Vagina (tissue), 2 donors: ENCODE data around the gene POLG2.
"Not testable (repeated sequence)": the region's sequence is repeated elsewhere in the genome, so short reads cannot be mapped to it uniquely, and the experiment has no call there.

Experiments used
- CTCF ChIP-seq, 3 experiments: fragments of 450-650 bp in 2 of 3; fragments of 200-600 bp in 1 of 3; sonication (generic) in 1 of 3; IDR thresholded peaks; one replicate each; pipeline ENCODE4 v1.5.1; 2017 to 2019; ENCODE audit warnings: antibody characterized with exemption in 3 of 3, mild to moderate bottlenecking in 2 of 3, moderate library complexity in 2 of 3
- POLR2A ChIP-seq, 2 donors: fragments of 450-650 bp; IDR thresholded peaks; one replicate each; pipeline ENCODE4 v1.6.1; 2017; ENCODE audit warnings: antibody characterized with exemption in 2 of 2, mild to moderate bottlenecking in 2 of 2, moderate library complexity in 2 of 2
- POLR2AphosphoS5 ChIP-seq, 2 donors: sonication (generic); formaldehyde crosslinking; IDR thresholded peaks; one replicate each; pipeline ENCODE4 v1.9.0; 2017; ENCODE audit warnings: antibody characterized with exemption in 2 of 2, mild to moderate bottlenecking in 2 of 2, low read depth in 1 of 2; ENCODE audit not compliant: insufficient read depth in 1 of 2

GRCh38 chr17:64495300-64495699, 1.6 kb downstream of the POLG2 start:
- not testable (repeated sequence) for TF ChIP-seq CTCF (IDR thresholded peaks at IDR 0.05); POLR2A (IDR thresholded peaks at IDR 0.05); POLR2AphosphoS5 (IDR thresholded peaks at IDR 0.05; ENCODE audit: insufficient read depth in 1 of 2, low read depth in 1 of 2)
